Fibroblast of mammary gland (primary cell): Measurements from ENCODE around the gene OPN4.

Experiments
- DNase-seq: peaks from one replicate; pipeline ENCODE4 v3.0.0-alpha.2; 2010; ENCODE audit warnings: low read depth
- H3K4me3 ChIP-seq: 2 replicates; pipeline ENCODE4 v1.5.1; 2011; ENCODE audit warnings: low read depth, mild to moderate bottlenecking, low read length, moderate library complexity; ENCODE audit not compliant: control insufficient read depth
- CTCF ChIP-seq: conservative IDR thresholded peaks from 2 replicates; pipeline ENCODE4 v1.5.1; 2011; ENCODE audit warnings: low read depth, low read length, inconsistent platforms; ENCODE audit not compliant: control insufficient read depth, insufficient read depth

Gene OPN4

GRCh38 chr10:86685416-86685815 lies 31.1 kb downstream of the OPN4 start:
- no peak for DNase-seq
- TF ChIP-seq CTCF = no peak
- H3K4me3 ChIP-seq = no peak overlapping the region

DNA sequence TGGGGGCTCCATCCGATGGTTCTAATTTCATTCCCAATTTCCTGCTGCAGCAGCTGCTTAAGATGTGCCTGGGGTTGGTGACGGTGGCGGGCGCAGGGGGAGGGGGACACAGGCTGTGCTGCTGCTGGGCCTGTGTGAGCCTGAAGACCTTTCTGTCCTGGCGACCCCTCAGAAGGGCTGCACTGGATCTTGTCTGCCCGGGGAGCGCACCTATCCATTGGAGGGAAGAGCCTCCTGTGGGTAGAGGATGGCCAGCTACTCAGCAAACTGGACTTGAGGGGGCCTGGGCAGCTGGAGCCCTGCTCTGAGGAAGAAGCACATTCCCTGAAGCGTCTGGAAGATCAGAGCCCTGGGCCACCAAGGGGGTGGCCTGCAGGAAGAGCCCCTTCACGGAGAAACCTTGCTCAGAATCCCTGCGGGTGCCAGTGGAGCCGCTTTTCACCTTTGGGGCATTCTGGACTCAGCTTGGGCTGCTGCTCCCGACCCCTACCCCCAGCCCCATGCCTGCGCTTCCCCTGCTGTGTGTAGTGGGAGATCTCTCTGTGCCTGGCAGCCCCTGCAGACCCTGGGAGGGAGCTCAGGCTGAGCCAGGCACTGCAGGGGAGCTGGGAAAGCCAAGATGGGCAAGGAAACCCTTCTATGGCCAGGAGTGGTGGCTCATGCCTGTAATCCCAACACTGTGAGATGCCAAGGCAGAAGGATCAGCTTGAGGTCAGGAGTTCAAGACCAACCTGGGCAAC lies 31.7 kb downstream of the OPN4 start:
- no peak for TF ChIP-seq CTCF
- no peak overlapping the region for H3K4me3 ChIP-seq
- DNase-seq = no peak

DNA sequence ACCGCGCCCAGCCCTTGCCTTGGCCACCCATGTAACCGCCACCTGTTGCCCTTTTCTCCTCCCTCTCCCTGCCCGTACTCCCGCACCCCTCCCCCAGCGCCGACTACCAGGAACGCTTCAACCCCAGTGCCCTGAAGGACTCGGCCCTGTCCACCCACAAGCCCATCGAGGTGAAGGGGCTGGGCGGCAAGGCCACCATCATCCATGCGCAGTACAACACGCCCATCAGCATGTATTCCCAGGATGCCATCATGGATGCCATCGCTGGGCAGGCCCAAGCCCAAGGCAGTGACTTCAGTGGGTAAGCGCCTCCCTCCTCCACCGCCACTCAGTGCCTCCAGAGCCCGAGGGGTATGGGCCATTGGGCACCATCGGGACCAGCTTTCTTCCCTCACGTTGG lies 32.6 kb downstream of the OPN4 start:
- no peak for DNase-seq
- no peak overlapping the region for H3K4me3 ChIP-seq
- TF ChIP-seq CTCF = no peak

GRCh38 chr10:86687750-86688149 lies 33.4 kb downstream of the OPN4 start:
- DNase-seq = peak; percentile 12
- TF ChIP-seq CTCF = no peak
- no peak overlapping the region for H3K4me3 ChIP-seq

DNA sequence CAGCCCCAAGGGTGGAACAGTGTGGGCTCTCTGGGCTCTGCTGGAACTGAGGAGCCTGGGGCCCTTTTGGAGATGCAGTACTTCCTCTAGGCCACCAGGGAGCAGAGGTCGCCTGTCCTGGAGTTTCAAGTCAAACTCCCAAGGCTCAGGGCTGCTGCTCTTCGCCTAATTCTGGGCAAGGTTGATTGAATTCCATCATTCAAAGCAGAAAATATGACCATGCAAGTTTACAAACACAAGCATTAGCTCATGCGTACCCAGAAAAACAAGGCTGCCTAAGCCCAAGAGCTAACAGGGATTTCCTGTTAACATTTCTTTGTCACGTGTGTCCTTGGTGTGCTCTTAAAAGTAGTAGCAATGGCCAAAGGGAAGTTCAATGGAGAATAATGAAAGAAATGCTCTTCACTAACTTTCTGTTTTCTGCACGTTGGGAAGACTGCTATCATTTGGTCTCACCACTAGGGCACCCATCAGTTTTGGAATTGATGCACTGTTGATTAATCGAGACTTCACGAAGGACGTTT lies 34.1 kb downstream of the OPN4 start:
- H3K4me3 ChIP-seq = no peak overlapping the region
- DNase-seq = peak; percentile 72

GRCh38 chr10:86689146-86689545 lies 34.8 kb downstream of the OPN4 start:
- TF ChIP-seq CTCF = no peak
- DNase-seq = no peak
- no peak overlapping the region for H3K4me3 ChIP-seq

More for the DNA sequence above, 34.1 kb downstream of the OPN4 start:
- peak; percentile 90 for TF ChIP-seq CTCF

- no peak for TF ChIP-seq CTCF
- no peak overlapping the region for H3K4me3 ChIP-seq
- DNase-seq = no peak
Measured at GRCh38 chr10:86690231-86690630, 35.9 kb downstream of the OPN4 start.
